ENCODE results near the gene STING1.
A peak's percentile ranks its signal among the peaks of the same experiment; 100 is the strongest.
"Not testable (repeated sequence)": the region's sequence is repeated elsewhere in the genome, so short reads cannot be mapped to it uniquely, and the experiment has no call there.

Gene STING1

GRCh38 chr5:139440416-139440815 lies 42.1 kb downstream of the STING1 start:
- not testable (repeated sequence) for H3K27ac ChIP-seq (ENCODE audit: insufficient read depth, low read length, poor library complexity, severe bottlenecking); H3K4me3 ChIP-seq (ENCODE audit: insufficient read depth, low read depth, low read length, poor library complexity, severe bottlenecking); H3K27me3 ChIP-seq (replicated peaks; ENCODE audit: control insufficient read depth, insufficient read depth, low read length, poor library complexity, severe bottlenecking); H3K36me3 ChIP-seq (ENCODE audit: control insufficient read depth, insufficient read depth, low read length); DNase-seq; H3K9me3 ChIP-seq (ENCODE audit: control insufficient read depth, low read length)
- H3K4me1 ChIP-seq (ENCODE audit: control insufficient read depth, insufficient read depth, low read length, poor library complexity, severe bottlenecking): peaks cover 32% of the 10 kb centered on the region

DNA sequence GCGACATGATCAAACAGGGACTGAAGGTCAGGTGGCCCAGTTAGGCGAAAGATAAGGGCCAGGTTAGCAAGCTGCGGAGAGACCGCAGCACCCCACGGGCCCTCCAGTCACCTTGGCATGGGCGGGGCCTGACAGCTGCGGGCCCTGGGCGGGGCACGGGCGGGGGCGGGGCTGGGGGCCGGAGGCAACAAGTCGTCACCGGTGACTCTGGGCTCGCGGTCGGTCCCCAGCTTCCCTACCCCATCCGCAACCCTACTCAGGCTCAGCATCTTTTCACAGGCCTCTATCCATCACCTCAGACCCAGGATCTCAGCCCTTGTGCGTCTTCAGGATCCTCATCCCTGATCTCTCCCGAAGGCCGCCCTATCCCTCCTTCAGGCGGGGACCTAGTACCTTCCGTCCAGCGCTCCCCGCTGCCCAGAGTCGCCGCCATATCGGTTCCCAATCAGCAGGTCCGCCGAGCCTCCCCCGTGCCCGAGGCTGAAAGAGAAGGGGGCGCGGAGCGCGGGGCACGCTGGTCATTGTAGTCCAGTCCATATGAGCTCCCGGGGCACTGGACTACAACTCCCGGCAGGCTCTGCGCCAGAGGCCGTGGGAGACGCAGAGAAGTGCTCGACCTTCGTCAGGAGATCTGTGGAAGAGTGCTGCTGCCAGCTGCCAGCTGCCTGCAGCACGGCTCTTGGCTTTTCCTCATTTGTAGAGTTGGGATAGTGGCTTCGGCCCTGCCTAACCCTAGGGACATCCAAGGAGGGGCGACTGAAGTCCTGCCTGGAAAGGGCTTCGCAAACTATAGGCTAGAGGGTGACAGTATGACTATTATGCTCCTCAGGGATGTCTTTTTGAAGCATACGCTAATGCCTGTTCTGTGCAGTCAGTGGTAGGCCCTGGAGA lies 43.3 kb downstream of the STING1 start, which contains the start of gene DNAJC18:
Gene DNAJC18 (minus strand): TSS at position 513 of the 891 bp plus-strand sequence. CDS start 80 bp downstream, at position 433.
- Histone ChIP-seq H3K4me3 (ENCODE audit: insufficient read depth, low read depth, low read length, poor library complexity, severe bottlenecking) (peak within 1 kb of the TSS; percentile 81), H3K27me3 (replicated peaks; ENCODE audit: control insufficient read depth, insufficient read depth, low read length, poor library complexity, severe bottlenecking) (no peaks in the 10 kb centered on the region), H3K27ac (ENCODE audit: insufficient read depth, low read length, poor library complexity, severe bottlenecking) (peak within 1 kb of the TSS; percentile 99), H3K9me3 (ENCODE audit: control insufficient read depth, low read length) (no peaks in the 10 kb centered on the region), H3K36me3 (ENCODE audit: control insufficient read depth, insufficient read depth, low read length) (no peaks in the 10 kb centered on the region), H3K4me1 (ENCODE audit: control insufficient read depth, insufficient read depth, low read length, poor library complexity, severe bottlenecking) (peaks cover 30% of the 10 kb centered on the region)
- peak; percentile 84 to 88 (median 84) for DNase-seq

DNA sequence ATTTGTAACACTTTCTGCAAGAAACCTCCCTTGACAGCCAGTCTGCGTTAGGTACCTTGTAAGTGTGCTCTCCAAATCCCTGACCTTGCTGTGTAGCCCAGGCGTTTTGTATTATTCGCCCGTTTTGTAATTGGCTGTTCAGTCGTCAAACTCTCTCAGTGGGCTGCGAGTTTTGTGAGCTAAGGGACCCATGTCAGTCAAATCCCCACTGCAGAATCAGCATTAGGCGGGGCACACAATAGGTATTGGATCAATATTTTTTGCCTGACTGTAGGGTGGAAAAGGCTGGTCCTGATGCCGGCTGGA lies 43.9 kb downstream of the STING1 start:
- Histone ChIP-seq H3K36me3 (ENCODE audit: control insufficient read depth, insufficient read depth, low read length) (no peaks in the 10 kb centered on the region), H3K27ac (ENCODE audit: insufficient read depth, low read length, poor library complexity, severe bottlenecking) (peak overlapping the region; percentile 99), H3K4me1 (ENCODE audit: control insufficient read depth, insufficient read depth, low read length, poor library complexity, severe bottlenecking) (peaks cover 24% of the 10 kb centered on the region), H3K9me3 (ENCODE audit: control insufficient read depth, low read length) (no peaks in the 10 kb centered on the region), H3K27me3 (replicated peaks; ENCODE audit: control insufficient read depth, insufficient read depth, low read length, poor library complexity, severe bottlenecking) (no peaks in the 10 kb centered on the region), H3K4me3 (ENCODE audit: insufficient read depth, low read depth, low read length, poor library complexity, severe bottlenecking) (peak overlapping the region; percentile 81)
- no peak for DNase-seq

GRCh38 chr5:139435676-139436075 lies 46.9 kb downstream of the STING1 start:
- H3K4me3 ChIP-seq (ENCODE audit: insufficient read depth, low read depth, low read length, poor library complexity, severe bottlenecking): no peak overlapping the region
- no peaks in the 10 kb centered on the region for H3K27me3 ChIP-seq (replicated peaks; ENCODE audit: control insufficient read depth, insufficient read depth, low read length, poor library complexity, severe bottlenecking)
- H3K27ac ChIP-seq (ENCODE audit: insufficient read depth, low read length, poor library complexity, severe bottlenecking): no peak overlapping the region
- no peaks in the 10 kb centered on the region for H3K36me3 ChIP-seq (ENCODE audit: control insufficient read depth, insufficient read depth, low read length)
- DNase-seq: no peak
- H3K4me1 ChIP-seq (ENCODE audit: control insufficient read depth, insufficient read depth, low read length, poor library complexity, severe bottlenecking): peaks cover 19% of the 10 kb centered on the region
- H3K9me3 ChIP-seq (ENCODE audit: control insufficient read depth, low read length): no peaks in the 10 kb centered on the region

GRCh38 chr5:139431706-139432105 lies 50.9 kb downstream of the STING1 start:
- Histone ChIP-seq H3K9me3 (ENCODE audit: control insufficient read depth, low read length) (no peaks in the 10 kb centered on the region), H3K27me3 (replicated peaks; ENCODE audit: control insufficient read depth, insufficient read depth, low read length, poor library complexity, severe bottlenecking) (no peaks in the 10 kb centered on the region), H3K4me1 (ENCODE audit: control insufficient read depth, insufficient read depth, low read length, poor library complexity, severe bottlenecking) (no peaks in the 10 kb centered on the region), H3K27ac (ENCODE audit: insufficient read depth, low read length, poor library complexity, severe bottlenecking) (no peak overlapping the region), H3K36me3 (ENCODE audit: control insufficient read depth, insufficient read depth, low read length) (no peaks in the 10 kb centered on the region), H3K4me3 (ENCODE audit: insufficient read depth, low read depth, low read length, poor library complexity, severe bottlenecking) (no peak overlapping the region)
- DNase-seq: no peak

GRCh38 chr5:139430015-139430414 lies 52.5 kb downstream of the STING1 start:
- no peaks in the 10 kb centered on the region for H3K9me3 ChIP-seq (ENCODE audit: control insufficient read depth, low read length)
- H3K4me3 ChIP-seq (ENCODE audit: insufficient read depth, low read depth, low read length, poor library complexity, severe bottlenecking): no peak overlapping the region
- no peaks in the 10 kb centered on the region for H3K27me3 ChIP-seq (replicated peaks; ENCODE audit: control insufficient read depth, insufficient read depth, low read length, poor library complexity, severe bottlenecking)
- H3K4me1 ChIP-seq (ENCODE audit: control insufficient read depth, insufficient read depth, low read length, poor library complexity, severe bottlenecking): no peaks in the 10 kb centered on the region
- no peaks in the 10 kb centered on the region for H3K36me3 ChIP-seq (ENCODE audit: control insufficient read depth, insufficient read depth, low read length)
- no peak for DNase-seq
- H3K27ac ChIP-seq (ENCODE audit: insufficient read depth, low read length, poor library complexity, severe bottlenecking): no peak overlapping the region

DNA sequence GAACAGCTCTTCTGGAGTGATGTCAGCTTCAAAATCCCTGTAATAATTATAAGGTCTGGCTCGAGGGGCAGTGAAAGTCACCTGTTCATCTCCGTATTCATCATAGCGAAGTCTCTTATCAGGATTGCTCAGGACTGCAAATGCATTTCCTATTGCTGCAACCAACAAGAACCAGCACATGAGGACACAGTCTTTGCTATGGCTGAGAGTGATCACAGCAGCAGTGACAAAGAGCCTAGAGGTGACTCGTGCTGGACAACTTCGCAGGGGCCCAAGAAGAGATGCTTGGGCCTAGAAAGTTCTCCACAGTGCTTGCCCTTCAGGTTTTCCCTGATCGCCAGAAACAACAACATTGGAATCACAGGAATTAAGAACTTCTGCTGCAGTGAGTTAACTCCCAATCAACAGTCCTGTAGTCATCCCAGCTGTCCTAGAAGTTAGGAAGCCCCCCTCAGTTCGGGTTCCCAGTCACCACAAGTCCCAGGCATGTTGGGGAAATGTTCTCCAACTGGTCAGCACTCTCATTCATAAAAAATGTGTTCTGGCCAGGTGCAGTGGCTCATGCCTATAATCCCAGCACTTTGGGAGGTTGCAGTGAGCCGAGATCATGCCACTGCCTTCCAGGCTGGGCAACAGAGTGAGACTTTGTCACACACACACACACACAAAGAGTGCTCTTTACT lies 56.2 kb downstream of the STING1 start:
- Histone ChIP-seq H3K4me3 (ENCODE audit: insufficient read depth, low read depth, low read length, poor library complexity, severe bottlenecking) (no peak overlapping the region), H3K36me3 (ENCODE audit: control insufficient read depth, insufficient read depth, low read length) (no peaks in the 10 kb centered on the region), H3K4me1 (ENCODE audit: control insufficient read depth, insufficient read depth, low read length, poor library complexity, severe bottlenecking) (no peaks in the 10 kb centered on the region), H3K27me3 (replicated peaks; ENCODE audit: control insufficient read depth, insufficient read depth, low read length, poor library complexity, severe bottlenecking) (no peaks in the 10 kb centered on the region), H3K9me3 (ENCODE audit: control insufficient read depth, low read length) (no peaks in the 10 kb centered on the region), H3K27ac (ENCODE audit: insufficient read depth, low read length, poor library complexity, severe bottlenecking) (no peak overlapping the region)
- no peak for DNase-seq

Data from effector memory CD4-positive, alpha-beta T cell (primary cell).